GM13976 (cell line): ENCODE measurements around the gene PLXND1.

Source experiments
- DNase-seq: peaks from one replicate; pipeline ENCODE4 v3.0.0; 2012; ENCODE audit warnings: low spot score
- CTCF ChIP-seq: IDR thresholded peaks from 2 replicates; pipeline ENCODE4 v1.5.1; 2012; ENCODE audit warnings: borderline replicate concordance, mild to moderate bottlenecking; ENCODE audit not compliant: insufficient read depth; ENCODE audit errors: extremely low read depth, missing control alignments, control extremely low read depth
- in situ Hi-C: fragments of 300-500 bp; cut with MboI; formaldehyde crosslinking; loops from one replicate; pipeline ENCODE4 v1.12.0; 2022; ENCODE audit warnings: low sequenced_read_pairs, mixed read lengths, inconsistent platforms; ENCODE audit not compliant: unreplicated experiment

Gene PLXND1

GRCh38 chr3:129605203-129605921, 1.1 kb downstream of the PLXND1 start:
- in situ Hi-C loops: no loop called here
- no peak for DNase-seq
- TF ChIP-seq CTCF: no peak

GRCh38 chr3:129604767-129605166, 1.7 kb downstream of the PLXND1 start:
- no peak for TF ChIP-seq CTCF
- no peak for DNase-seq
- in situ Hi-C loops: no loop called here

GRCh38 chr3:129603991-129604749, 2.3 kb downstream of the PLXND1 start:
- in situ Hi-C loops: no loop called here
- no peak for TF ChIP-seq CTCF
- DNase-seq: no peak

GRCh38 chr3:129603561-129603942, 2.9 kb downstream of the PLXND1 start:
- DNase-seq: no peak
- TF ChIP-seq CTCF: no peak
- in situ Hi-C loops: no loop called here

- no peak for TF ChIP-seq CTCF
- in situ Hi-C loops: no loop called here
- no peak for DNase-seq
These were observed 3.5 kb downstream of the PLXND1 start for GRCh38 chr3:129602730-129603560.

GRCh38 chr3:129602309-129602708, 4.2 kb downstream of the PLXND1 start:
- no peak for TF ChIP-seq CTCF
- DNase-seq: no peak
- in situ Hi-C loops: no loop called here
